KBM-7 (cell line): ENCODE data around the gene VPS29.
A peak's percentile ranks its signal among the peaks of the same experiment; 100 is the strongest.

Source experiments
- DNase-seq: peaks from one replicate; pipeline ENCODE4 v3.0.0-alpha.2; 2015
- in situ Hi-C: fragments of 300-500 bp; cut with MboI; formaldehyde crosslinking; loops from 2 replicates; pipeline ENCODE4 v1.14.3; 2020; ENCODE audit warnings: low sequenced_read_pairs, low pct_unique_long_range_greater_than_20kb, mixed read lengths

The VPS29 gene

GRCh38 chr12:110458756-110459155 lies 43.2 kb downstream of the VPS29 start:
- no peak for DNase-seq
- in situ Hi-C loops = no loop called here

GRCh38 chr12:110453569-110454296 lies 48.2 kb downstream of the VPS29 start:
- in situ Hi-C loops = no loop called here

DNA sequence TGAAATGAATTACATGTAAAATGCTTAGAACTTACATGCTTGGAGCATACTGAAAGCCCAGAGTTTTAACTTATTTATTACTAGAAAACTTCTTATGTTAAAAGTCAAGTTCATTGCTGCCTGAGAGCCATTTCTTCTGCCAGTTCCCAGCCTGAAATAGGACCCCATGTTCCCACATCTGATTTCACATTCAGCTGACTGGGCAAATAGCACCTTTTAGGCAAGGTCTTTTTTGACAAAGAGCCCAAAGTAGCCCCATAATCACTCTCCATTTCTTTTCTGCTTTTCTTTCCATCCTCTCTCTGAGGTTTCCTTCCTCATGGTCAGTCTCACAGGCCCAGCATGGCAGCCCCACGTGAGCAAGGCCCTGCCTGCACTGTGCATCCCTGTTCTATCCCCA lies 50.6 kb downstream of the VPS29 start:
- in situ Hi-C loops = no loop called here

More at GRCh38 chr12:110453569-110454296, 48.2 kb downstream of the VPS29 start:
- no peak for DNase-seq

GRCh38 chr12:110449799-110450497 lies 52.0 kb downstream of the VPS29 start, which contains the start of gene ARPC3:
TSS of gene ARPC3 (minus strand) at chr12:110450337. CDS start at chr12:110450260, 77 bp downstream.
- in situ Hi-C loops = no loop called here
- peak; percentile 98 for DNase-seq

More for the DNA sequence above, 50.6 kb downstream of the VPS29 start:
- DNase-seq = no peak

DNA sequence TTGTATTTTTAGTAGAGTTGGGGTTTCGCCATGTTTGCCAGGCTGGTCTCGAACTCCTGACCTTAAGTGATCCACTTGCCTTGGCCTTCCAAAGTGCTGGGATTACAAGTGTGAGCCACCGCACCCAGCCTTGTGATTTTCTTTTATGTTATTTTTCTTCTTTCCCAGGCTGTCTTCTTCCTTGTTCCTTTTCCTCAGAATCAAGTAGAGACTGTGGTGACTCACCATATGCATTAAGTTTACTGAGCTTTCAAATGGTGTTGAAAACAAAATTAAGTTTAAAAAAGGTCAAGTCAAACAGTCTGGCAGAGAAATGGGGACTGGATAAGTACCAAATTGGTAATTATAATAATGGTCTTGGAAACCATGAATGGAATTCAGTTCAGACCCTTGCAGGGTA lies 57.5 kb downstream of the VPS29 start:
- DNase-seq = no peak
- in situ Hi-C loops = no loop called here
